Mammary epithelial cell (primary cell): ENCODE data around the gene B4GAT1.

Experiments
- CTCF ChIP-seq, 2 donors: IDR thresholded peaks in 1 of 2; conservative IDR thresholded peaks in 1 of 2; 2 replicates each; pipeline ENCODE4 v1.5.1; 2011 to 2012; ENCODE audit warnings: inconsistent platforms in 2 of 2, low read length in 2 of 2, mild to moderate bottlenecking in 2 of 2, control low read depth in 1 of 2, low read depth in 1 of 2; ENCODE audit not compliant: insufficient read depth in 1 of 2; ENCODE audit errors: extremely low read depth in 1 of 2
- EZH2 ChIP-seq: IDR thresholded peaks from 2 replicates; pipeline ENCODE4 v1.6.1; 2012; ENCODE audit warnings: low read length, inconsistent platforms, borderline replicate concordance

GRCh38 chr11:66325263-66325671 is 22.2 kb downstream of the B4GAT1 start:
- TF ChIP-seq EZH2 (no peak), CTCF (conservative IDR thresholded peaks at IDR 0.05 in 1 of 2, IDR thresholded peaks at IDR 0.05 in 1 of 2; ENCODE audit: extremely low read depth in 1 of 2, insufficient read depth in 1 of 2, low read depth in 1 of 2, low read length in 2 of 2) (no peak)
